Osteoblast (primary cell): ENCODE results near the gene DOCK1. TPM values are rescaled to one million over a fixed set of nuclear protein-coding genes. Genes with fewer than 3 reads are reported as not detected.

ENCODE experiments used
- DNase-seq: peaks from one replicate; pipeline ENCODE4 v3.0.0; 2011; ENCODE audit warnings: low spot score, mixed read lengths; ENCODE audit not compliant: insufficient read length; ENCODE audit errors: missing footprints
- H2AFZ ChIP-seq: 2 replicates; pipeline ENCODE4 v1.6.0; 2011; ENCODE audit warnings: mild to moderate bottlenecking, low read length
- H3K27ac ChIP-seq: 2 replicates; pipeline ENCODE4 v1.5.1; 2011; ENCODE audit warnings: mild to moderate bottlenecking, low read depth, low read length, moderate library complexity
- H3K27me3 ChIP-seq: 2 replicates; pipeline ENCODE4 v1.6.0; 2012; ENCODE audit warnings: mild to moderate bottlenecking, control low read depth, inconsistent platforms, low read length, moderate library complexity; ENCODE audit not compliant: insufficient read depth
- H3K36me3 ChIP-seq: 2 replicates; pipeline ENCODE4 v1.5.1; 2011; ENCODE audit warnings: mild to moderate bottlenecking, low read length, control low read depth, moderate library complexity; ENCODE audit not compliant: insufficient read depth
- H3K4me1 ChIP-seq: 2 replicates; pipeline ENCODE4 v1.5.1; 2011; ENCODE audit warnings: mild to moderate bottlenecking, low read length, control low read depth, moderate library complexity; ENCODE audit not compliant: insufficient read depth
- H3K4me2 ChIP-seq: 2 replicates; pipeline ENCODE4 v1.6.0; 2011; ENCODE audit warnings: mild to moderate bottlenecking, low read length; ENCODE audit not compliant: insufficient read depth
- H3K4me3 ChIP-seq: fragments of 200-600 bp; sonication (generic); 3 replicates; pipeline ENCODE4 v1.5.1; 2012; ENCODE audit warnings: mild to moderate bottlenecking, low read length, inconsistent platforms; ENCODE audit not compliant: insufficient read depth
- H3K79me2 ChIP-seq: 2 replicates; pipeline ENCODE4 v1.6.0; 2012; ENCODE audit warnings: mild to moderate bottlenecking, low read length, control low read depth, inconsistent platforms; ENCODE audit not compliant: insufficient read depth
- H3K9me3 ChIP-seq: 2 replicates; pipeline ENCODE4 v1.5.1; 2011; ENCODE audit warnings: low read depth, low read length, control low read depth
- H4K20me1 ChIP-seq: 2 replicates; pipeline ENCODE4 v1.6.0; 2012; ENCODE audit warnings: mild to moderate bottlenecking, low read length, control low read depth; ENCODE audit not compliant: insufficient read depth
- total RNA-seq: library from RNA; depleted of rRNA; stranded (reverse); fragments of >200 nt; gene quantifications from 2 replicates; pipeline ENCODE4 v1.2.3, GENCODE V29; 2012
- TF ChIP-seq, protein P1 (sequence below): IDR thresholded peaks from 2 replicates; pipeline ENCODE4 v1.5.1; 2011; ENCODE audit warnings: mild to moderate bottlenecking, low read depth, low read length, moderate library complexity; ENCODE audit errors: extremely low read depth

DOCK1 gene
- total RNA-seq, 1 donor = 80.3 TPM

DNA sequence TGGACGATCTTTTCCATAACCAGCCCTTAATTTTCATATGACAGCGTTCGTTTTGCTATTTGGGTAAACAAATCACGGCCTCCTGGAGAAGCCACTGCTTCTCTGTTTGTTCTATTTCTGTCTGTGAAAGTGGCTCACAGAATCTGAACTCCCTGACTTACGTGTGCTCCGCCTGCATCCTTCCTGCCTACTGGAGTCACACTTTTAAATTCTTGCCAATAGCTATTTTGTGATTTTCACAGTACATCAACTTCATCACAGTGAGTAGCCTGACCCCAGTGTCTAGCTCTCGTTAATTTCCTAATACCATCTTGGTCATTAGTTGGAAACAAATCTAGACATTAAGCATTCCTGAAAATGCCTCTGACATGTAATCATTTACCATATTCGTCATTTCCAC lies 594.9 kb downstream of the DOCK1 start:
- Histone ChIP-seq H3K79me2 (no peaks in the 10 kb centered on the region), H3K9me3 (no peaks in the 10 kb centered on the region), H3K27ac (no peak overlapping the region), H3K4me1 (no peaks in the 10 kb centered on the region), H3K4me2 (no peak overlapping the region), H2AFZ (no peak overlapping the region), H3K4me3 (no peak overlapping the region), H3K27me3 (no peaks in the 10 kb centered on the region), H4K20me1 (no peaks in the 10 kb centered on the region), H3K36me3 (no peaks in the 10 kb centered on the region)
- DNase-seq = no peak
- TF ChIP-seq, protein P1, sequence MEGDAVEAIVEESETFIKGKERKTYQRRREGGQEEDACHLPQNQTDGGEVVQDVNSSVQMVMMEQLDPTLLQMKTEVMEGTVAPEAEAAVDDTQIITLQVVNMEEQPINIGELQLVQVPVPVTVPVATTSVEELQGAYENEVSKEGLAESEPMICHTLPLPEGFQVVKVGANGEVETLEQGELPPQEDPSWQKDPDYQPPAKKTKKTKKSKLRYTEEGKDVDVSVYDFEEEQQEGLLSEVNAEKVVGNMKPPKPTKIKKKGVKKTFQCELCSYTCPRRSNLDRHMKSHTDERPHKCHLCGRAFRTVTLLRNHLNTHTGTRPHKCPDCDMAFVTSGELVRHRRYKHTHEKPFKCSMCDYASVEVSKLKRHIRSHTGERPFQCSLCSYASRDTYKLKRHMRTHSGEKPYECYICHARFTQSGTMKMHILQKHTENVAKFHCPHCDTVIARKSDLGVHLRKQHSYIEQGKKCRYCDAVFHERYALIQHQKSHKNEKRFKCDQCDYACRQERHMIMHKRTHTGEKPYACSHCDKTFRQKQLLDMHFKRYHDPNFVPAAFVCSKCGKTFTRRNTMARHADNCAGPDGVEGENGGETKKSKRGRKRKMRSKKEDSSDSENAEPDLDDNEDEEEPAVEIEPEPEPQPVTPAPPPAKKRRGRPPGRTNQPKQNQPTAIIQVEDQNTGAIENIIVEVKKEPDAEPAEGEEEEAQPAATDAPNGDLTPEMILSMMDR = no peak

Other genes starting within 250 kb of the DOCK1 start
- gene C10orf90, start 234.7 kb upstream of the DOCK1 start, total RNA-seq = 0.59 and 0.72 TPM in 2 replicates